ENCODE measurements around the gene GDPD5. TPM values are rescaled to one million over a fixed set of nuclear protein-coding genes. Genes with fewer than 3 reads are reported as not detected.

Gene GDPD5
- total RNA-seq, 3 donors from 2014 or later (not counting 1 experiment from before 2014, with no cell fraction given): 49.7 to 95.2 (median 60.2) TPM

DNA sequence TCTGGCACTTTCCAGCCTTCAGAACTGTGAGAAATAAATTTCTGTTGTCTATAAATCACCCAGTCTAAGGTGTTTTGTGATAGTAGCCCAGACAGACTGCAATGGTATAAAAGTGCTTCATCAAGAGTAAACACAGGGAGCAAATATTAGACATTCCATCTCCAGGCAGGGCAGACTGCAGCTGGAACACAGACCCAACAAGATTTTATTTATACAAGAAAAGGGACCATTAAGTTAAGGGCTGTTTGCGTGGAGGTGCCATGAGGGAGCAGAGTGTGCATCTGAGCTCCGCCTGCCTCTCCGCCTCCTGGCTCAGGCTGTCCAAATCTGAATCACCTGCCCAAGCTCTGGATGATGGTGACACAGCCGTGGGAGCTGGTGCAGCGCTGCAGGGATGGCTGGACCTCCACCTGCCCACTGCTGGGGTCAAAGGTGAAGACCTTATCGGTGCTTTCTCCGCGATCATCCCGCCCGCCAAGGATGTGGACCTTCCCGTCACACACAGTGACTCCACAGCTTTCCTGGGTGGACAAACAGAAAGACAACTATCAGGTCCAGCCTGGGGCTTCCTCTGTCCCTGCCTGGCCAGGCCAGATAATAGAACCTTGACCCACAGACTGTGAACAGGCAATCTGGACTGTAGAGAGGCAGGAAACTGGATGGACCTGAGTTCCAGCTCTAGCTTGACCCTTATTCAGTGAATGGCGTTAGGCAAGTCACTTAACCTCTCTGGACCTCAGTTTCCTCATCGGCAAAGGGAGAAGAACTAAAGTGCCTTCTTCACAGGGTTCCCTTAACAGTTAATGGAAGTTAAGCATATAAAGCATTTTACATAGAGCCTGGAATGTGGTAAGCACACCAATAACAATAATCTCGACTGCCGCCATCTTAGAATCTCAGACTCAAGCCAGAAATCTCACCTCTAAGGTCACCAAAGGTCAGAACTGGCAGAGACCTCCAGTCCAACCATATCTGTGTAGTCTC is 103.2 kb downstream of the GDPD5 start:
- Histone ChIP-seq H3K27ac (ENCODE audit: low read length) (no peak overlapping the region), H3K4me3 (ENCODE audit: low read length) (no peak overlapping the region), H3K9me3 (ENCODE audit: control insufficient read depth, insufficient read depth, low read length) (no peaks in the 10 kb centered on the region), H3K4me1 (ENCODE audit: control insufficient read depth, insufficient read depth, low read length) (no peaks in the 10 kb centered on the region), H3K36me3 (ENCODE audit: control insufficient read depth, insufficient read depth, low read length) (no peaks in the 10 kb centered on the region), H3K27me3 (ENCODE audit: control insufficient read depth, insufficient read depth, low read length) (peaks cover 2% of the 10 kb centered on the region)
- DNase-seq (no peak), ATAC-seq (no peak)
- no peaks in the 10 kb centered on the region for H3K9me3 Mint-ChIP-seq
- intact Hi-C loops (cut with micrococcal nuclease): no loop called here
- H3K4me1 Mint-ChIP-seq: no peaks in the 10 kb centered on the region
- WGBS (ENCODE audit: insufficient coverage): 97% methylated on average over 15 of the region's 15 CpGs
- TF ChIP-seq, protein P1, sequence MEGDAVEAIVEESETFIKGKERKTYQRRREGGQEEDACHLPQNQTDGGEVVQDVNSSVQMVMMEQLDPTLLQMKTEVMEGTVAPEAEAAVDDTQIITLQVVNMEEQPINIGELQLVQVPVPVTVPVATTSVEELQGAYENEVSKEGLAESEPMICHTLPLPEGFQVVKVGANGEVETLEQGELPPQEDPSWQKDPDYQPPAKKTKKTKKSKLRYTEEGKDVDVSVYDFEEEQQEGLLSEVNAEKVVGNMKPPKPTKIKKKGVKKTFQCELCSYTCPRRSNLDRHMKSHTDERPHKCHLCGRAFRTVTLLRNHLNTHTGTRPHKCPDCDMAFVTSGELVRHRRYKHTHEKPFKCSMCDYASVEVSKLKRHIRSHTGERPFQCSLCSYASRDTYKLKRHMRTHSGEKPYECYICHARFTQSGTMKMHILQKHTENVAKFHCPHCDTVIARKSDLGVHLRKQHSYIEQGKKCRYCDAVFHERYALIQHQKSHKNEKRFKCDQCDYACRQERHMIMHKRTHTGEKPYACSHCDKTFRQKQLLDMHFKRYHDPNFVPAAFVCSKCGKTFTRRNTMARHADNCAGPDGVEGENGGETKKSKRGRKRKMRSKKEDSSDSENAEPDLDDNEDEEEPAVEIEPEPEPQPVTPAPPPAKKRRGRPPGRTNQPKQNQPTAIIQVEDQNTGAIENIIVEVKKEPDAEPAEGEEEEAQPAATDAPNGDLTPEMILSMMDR (IDR thresholded peaks at IDR 0.05): no peak
- H3K27ac Mint-ChIP-seq: no peak overlapping the region
- no peaks in the 10 kb centered on the region for H3K27me3 Mint-ChIP-seq (ENCODE audit: low read depth in 2 of 2)
- H3K36me3 Mint-ChIP-seq: no peaks in the 10 kb centered on the region
- H3K4me3 Mint-ChIP-seq: no peak overlapping the region

DNA sequence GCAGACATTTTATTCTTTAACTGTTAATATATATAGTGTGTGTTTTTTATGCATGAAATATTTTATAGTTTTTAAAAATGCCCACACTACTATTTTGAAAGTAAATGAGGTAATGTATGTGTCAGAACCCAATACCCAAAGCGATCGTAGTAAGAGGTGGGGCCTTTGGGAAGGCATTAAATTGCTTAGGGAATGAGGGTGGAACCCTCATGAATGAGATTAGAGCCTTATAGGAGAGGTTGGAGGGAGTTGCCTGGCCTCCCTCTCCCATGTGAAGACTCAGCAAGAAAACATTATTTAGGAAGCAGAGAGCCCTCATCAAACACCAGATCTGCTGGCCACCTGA is 103.9 kb downstream of the GDPD5 start:
- intact Hi-C loops (cut with micrococcal nuclease): no loop called here
- DNase-seq: no peak
- H3K36me3 ChIP-seq (ENCODE audit: control insufficient read depth, insufficient read depth, low read length): no peaks in the 10 kb centered on the region
- TF ChIP-seq, protein P1 (IDR thresholded peaks at IDR 0.05): no peak
- WGBS (ENCODE audit: insufficient coverage): 97% methylated on average over 2 of the region's 2 CpGs
- Mint-ChIP-seq H3K36me3 (no peaks in the 10 kb centered on the region), H3K4me1 (no peaks in the 10 kb centered on the region), H3K4me3 (no peak overlapping the region), H3K27ac (no peak overlapping the region), H3K9me3 (no peaks in the 10 kb centered on the region), H3K27me3 (ENCODE audit: low read depth in 2 of 2) (no peaks in the 10 kb centered on the region)
- no peaks in the 10 kb centered on the region for H3K4me1 ChIP-seq (ENCODE audit: control insufficient read depth, insufficient read depth, low read length)
- H3K27me3 ChIP-seq (ENCODE audit: control insufficient read depth, insufficient read depth, low read length): no peaks in the 10 kb centered on the region
- no peaks in the 10 kb centered on the region for H3K9me3 ChIP-seq (ENCODE audit: control insufficient read depth, insufficient read depth, low read length)
- no peak overlapping the region for H3K4me3 ChIP-seq (ENCODE audit: low read length)
- H3K27ac ChIP-seq (ENCODE audit: low read length): no peak overlapping the region
- no peak for ATAC-seq

DNA sequence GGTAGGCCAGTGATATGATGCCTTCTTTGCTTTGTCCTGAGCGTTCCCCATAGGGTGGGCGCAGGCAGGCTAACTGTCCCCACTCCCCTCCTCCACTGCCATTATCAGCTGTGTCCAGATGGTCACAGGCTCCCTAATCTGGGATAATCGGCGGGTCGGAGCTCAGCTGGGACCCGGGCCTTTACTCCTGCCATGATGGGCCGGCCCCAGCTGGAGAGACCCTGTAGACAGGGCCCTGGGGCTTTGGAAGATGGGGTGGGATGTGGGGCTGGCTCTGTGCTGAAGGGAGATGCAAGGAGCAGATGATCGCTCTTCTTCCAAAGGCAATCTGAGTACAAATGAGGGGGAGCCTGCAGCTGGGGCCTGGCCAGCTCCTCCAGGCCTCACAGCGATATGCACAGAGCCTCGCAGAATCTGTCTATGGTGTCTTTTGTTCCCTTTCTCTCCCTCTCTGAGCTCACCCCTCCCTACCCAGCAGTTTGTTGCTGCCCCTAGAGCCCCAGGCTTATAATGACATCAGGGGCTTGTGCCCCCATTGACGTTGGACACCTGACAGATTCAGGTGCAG is 104.6 kb downstream of the GDPD5 start:
- no peaks in the 10 kb centered on the region for H3K27me3 Mint-ChIP-seq (ENCODE audit: low read depth in 2 of 2)
- Histone ChIP-seq H3K27ac (ENCODE audit: low read length) (no peak overlapping the region), H3K4me1 (ENCODE audit: control insufficient read depth, insufficient read depth, low read length) (no peaks in the 10 kb centered on the region), H3K36me3 (ENCODE audit: control insufficient read depth, insufficient read depth, low read length) (no peaks in the 10 kb centered on the region), H3K4me3 (ENCODE audit: low read length) (no peak overlapping the region), H3K9me3 (ENCODE audit: control insufficient read depth, insufficient read depth, low read length) (no peaks in the 10 kb centered on the region), H3K27me3 (ENCODE audit: control insufficient read depth, insufficient read depth, low read length) (no peaks in the 10 kb centered on the region)
- no peaks in the 10 kb centered on the region for H3K4me1 Mint-ChIP-seq
- no peak for DNase-seq
- H3K36me3 Mint-ChIP-seq: no peaks in the 10 kb centered on the region
- H3K9me3 Mint-ChIP-seq: no peaks in the 10 kb centered on the region
- ATAC-seq: no peak
- TF ChIP-seq, protein P1 (IDR thresholded peaks at IDR 0.05): no peak
- 95% methylated on average over 11 of the region's 11 CpGs for WGBS (ENCODE audit: insufficient coverage)
- H3K27ac Mint-ChIP-seq: no peak overlapping the region
- intact Hi-C loops (cut with micrococcal nuclease): no loop called here
- no peak overlapping the region for H3K4me3 Mint-ChIP-seq

All from natural killer cell (primary cell).